Measurements from ENCODE around the gene HOXB1. TPM values are rescaled to one million over a fixed set of nuclear protein-coding genes. Genes with fewer than 3 reads are reported as not detected.

HOXB1 gene
- total and polyA plus RNA-seq, 2 of the 8 experiments (the other 6 are each of a cell fraction or from before 2014, with no cell fraction given): not detected

GRCh38 chr17:48565925-48566710, 35.3 kb upstream of the HOXB1 start:
- H2BK15ac ChIP-seq (ENCODE audit: low read length): 0 out of 2 replicates have a peak overlapping the region, but pooled peaks have one; percentile 16
- H3K18ac ChIP-seq (ENCODE audit: extremely low read depth, low read length): peak overlapping the region; percentile 22; the same call in 1 of the 2 replicates
- no peaks in the 10 kb centered on the region for H3K79me1 ChIP-seq (ENCODE audit: low read depth, low read length)
- H4K91ac ChIP-seq (replicated peaks; ENCODE audit: insufficient read length, low read length): no peak overlapping the region
- H3K79me2 ChIP-seq (ENCODE audit: control insufficient read depth in 1 of 2, insufficient read depth in 2 of 2, low read length in 2 of 2): no peaks in the 10 kb centered on the region
- peaks cover 0 to 3% (median 0%) of the 10 kb centered on the region in 4 experiments; a peak in 1 of 8 replicates for H3K36me3 ChIP-seq (ENCODE audit: control insufficient read depth in 2 of 4, insufficient read depth in 4 of 4, low read length in 3 of 4)
- H3K27ac ChIP-seq (ENCODE audit: low read depth, low read length): no peak overlapping the region
- H4K20me1 ChIP-seq (replicated peaks in 1 of 2; ENCODE audit: control insufficient read depth in 1 of 2, insufficient read depth in 2 of 2, low read length in 2 of 2): peaks cover 2 to 34% of the 10 kb centered on the region in 2 experiments
- peak overlapping the region; percentile 34; the same call in 1 of the 2 replicates for H2AK5ac ChIP-seq (ENCODE audit: low read depth, low read length)
- no peak overlapping the region for H3K9ac ChIP-seq (replicated peaks in 1 of 4; ENCODE audit: extremely low read depth in 1 of 4, low read depth in 3 of 4, low read length in 3 of 4)
- H2BK12ac ChIP-seq (ENCODE audit: low read depth, low read length): peak overlapping the region; percentile 71
- H2BK5ac ChIP-seq (ENCODE audit: low read depth, low read length): no peak overlapping the region
- no peak overlapping the region for H3K56ac ChIP-seq (replicated peaks; ENCODE audit: insufficient read length, low read depth, low read length)
- 10% methylated on average over 3 of the region's 4 CpGs; no CpG with 5 or more reads in 1 of the 2 experiments for WGBS, 2 experiments (ENCODE audit: extremely low coverage in 1 of 2, insufficient coverage in 1 of 2, insufficient read length in 1 of 2, insufficient replicate concordance in 2 of 2, low coverage in 1 of 2, low lambda C conversion rate in 2 of 2, missing lambda C conversion rate in 1 of 2)
- H4K8ac ChIP-seq (ENCODE audit: extremely low read depth, insufficient read depth, low read length): no peak overlapping the region
- H3K4ac ChIP-seq (replicated peaks; ENCODE audit: insufficient read length, low read depth, low read length): no peak overlapping the region
- no peak overlapping the region for H2AFZ ChIP-seq (ENCODE audit: low read length)
- peaks cover 99 to 100% (median 100%) of the 10 kb centered on the region in 4 experiments for H3K27me3 ChIP-seq (replicated peaks in 1 of 4; ENCODE audit: control insufficient read depth in 3 of 4, extremely low read depth in 1 of 4, insufficient read depth in 3 of 4, low read length in 3 of 4)
- no peak overlapping the region for H3K23ac ChIP-seq (ENCODE audit: insufficient read length)
- no peak overlapping the region for H2BK120ac ChIP-seq (replicated peaks; ENCODE audit: low read depth, low read length)
- H3K14ac ChIP-seq (ENCODE audit: insufficient read length): no peak overlapping the region
- FAIRE-seq (no peak), DNase-seq (ENCODE audit: low read depth in 1 of 2, low spot score in 2 of 2) (no peak)
- no peak overlapping the region for H3K4me3 ChIP-seq (ENCODE audit: extremely low read depth in 1 of 4, insufficient read depth in 2 of 4, low read depth in 3 of 4, low read length in 4 of 4)
- no peak overlapping the region for H4K5ac ChIP-seq (ENCODE audit: insufficient read length, low read depth, low read length)
- H2BK20ac ChIP-seq (ENCODE audit: low read length): peak overlapping the region; percentile 41; the same call in 1 of the 2 replicates
- ChIA-PET POLR2A (ENCODE audit: partially characterized antibody) (no interaction called here), CTCF (ENCODE audit: partially characterized antibody) (interaction anchor here (0.6 to 3.1 kb wide), 6 partner anchors 10 to 66 kb away, joined by 3 to 18 read pairs (median 4); no protein-coding TSS in a partner anchor)
- H3K9me3 ChIP-seq (ENCODE audit: insufficient read depth in 2 of 2, low read depth in 1 of 2, low read length in 1 of 2): no peaks in the 10 kb centered on the region
- peaks cover 0 to 5% (median 4%) of the 10 kb centered on the region in 4 experiments; a peak in 5 of 7 replicates for H3K4me1 ChIP-seq (replicated peaks in 1 of 4; ENCODE audit: control insufficient read depth in 3 of 4, insufficient read depth in 4 of 4, low read length in 3 of 4)
- peaks cover 4% of the 10 kb centered on the region; the same call in 1 of the 2 replicates for H3K23me2 ChIP-seq (ENCODE audit: low read depth, low read length)
- H3K4me2 ChIP-seq (ENCODE audit: insufficient read depth in 1 of 2, low read depth in 2 of 2, low read length in 2 of 2): no peak overlapping the region
- no peak for TF ChIP-seq YY1 (IDR thresholded peaks at IDR 0.05; ENCODE audit: low read depth, low read length)
- TF ChIP-seq NRF1 (IDR thresholded peaks at IDR 0.05; ENCODE audit: low read depth, low read length): no peak
- TF ChIP-seq CBX8 (IDR thresholded peaks at IDR 0.05; ENCODE audit: borderline replicate concordance, low read depth, low read length): peak; percentile 74; the same call in 1 of the 2 replicates
- no peak for TF ChIP-seq EP300 (IDR thresholded peaks at IDR 0.05; ENCODE audit: borderline replicate concordance in 1 of 2, low read depth in 2 of 2, low read length in 2 of 2)
- TF ChIP-seq MAFK (IDR thresholded peaks at IDR 0.05; ENCODE audit: low read depth, low read length): no peak
- no peak for TF ChIP-seq NANOG (IDR thresholded peaks at IDR 0.05; ENCODE audit: insufficient read depth, low read depth, low read length, poor library complexity, severe bottlenecking)
- no peak for TF ChIP-seq SP1 (IDR thresholded peaks at IDR 0.05; ENCODE audit: low read depth, low read length)
- no peak for TF ChIP-seq BRCA1 (IDR thresholded peaks at IDR 0.05; ENCODE audit: low read depth, low read length)
- no peak for TF ChIP-seq KDM1A (IDR thresholded peaks at IDR 0.05; ENCODE audit: borderline replicate concordance, low read length)
- no peak for TF ChIP-seq SAP30 (IDR thresholded peaks at IDR 0.05; ENCODE audit: insufficient read depth, insufficient replicate concordance, low read length)
- TF ChIP-seq CREB1 (IDR thresholded peaks at IDR 0.05): 0 out of 2 replicates have a peak, but pooled peaks have one; percentile 11
- TF ChIP-seq SUZ12 (IDR thresholded peaks at IDR 0.05; ENCODE audit: low read length): peak; percentile 3
